Neural crest cell (in vitro differentiated cells): ENCODE measurements around the gene SCAPER. TPM values are rescaled to one million over a fixed set of nuclear protein-coding genes. Genes with fewer than 3 reads are reported as not detected.
A peak's percentile ranks its signal among the peaks of the same experiment; 100 is the strongest.

Source experiments
- DNase-seq: peaks from one replicate; pipeline ENCODE4 v3.0.0; 2021; ENCODE audit warnings: low read depth, mixed read lengths, low spot score
- H3K27ac Mint-ChIP-seq: one replicate; pipeline ENCODE4 v1.8.0; 2021; ENCODE audit warnings: mild to moderate bottlenecking, mixed read lengths; ENCODE audit not compliant: unreplicated experiment
- H3K27me3 Mint-ChIP-seq: 2 replicates; pipeline ENCODE4 v1.8.0; 2021; ENCODE audit warnings: low read depth, mild to moderate bottlenecking, mixed read lengths
- H3K36me3 Mint-ChIP-seq: 2 replicates; pipeline ENCODE4 v1.8.0; 2021; ENCODE audit warnings: low read depth, mild to moderate bottlenecking, mixed read lengths
- H3K4me1 Mint-ChIP-seq: 2 replicates; pipeline ENCODE4 v1.8.0; 2021; ENCODE audit warnings: mixed read lengths
- H3K4me3 Mint-ChIP-seq: one replicate; pipeline ENCODE4 v1.8.0; 2021; ENCODE audit warnings: mild to moderate bottlenecking, mixed read lengths
- H3K9me3 Mint-ChIP-seq: 2 replicates; pipeline ENCODE4 v1.8.0; 2021; ENCODE audit warnings: mixed read lengths
- CTCF ChIP-seq: fragments of 200-600 bp; sonication (generic); conservative IDR thresholded peaks from 2 replicates; pipeline ENCODE4 v1.5.0; 2021; ENCODE audit warnings: antibody characterized with exemption, mild to moderate bottlenecking
- total RNA-seq: library from RNA; stranded (reverse); gene quantifications from 2 replicates; pipeline ENCODE4 v1.2.1, GENCODE V29; 2021

Gene SCAPER
- total RNA-seq, 1 donor from 2014 or later, result 15.3 TPM

- H3K36me3 Mint-ChIP-seq, result peaks cover 10% of the 10 kb centered on the region
- peaks cover 18% of the 10 kb centered on the region for H3K4me1 Mint-ChIP-seq
- TF ChIP-seq CTCF, result no peak
- peak; percentile 8 for DNase-seq
- peak overlapping the region; percentile 50 for H3K4me3 Mint-ChIP-seq
- peaks cover 92% of the 10 kb centered on the region for H3K27me3 Mint-ChIP-seq
- H3K9me3 Mint-ChIP-seq, result no peaks in the 10 kb centered on the region
- no peak overlapping the region for H3K27ac Mint-ChIP-seq
Observed at GRCh38 chr15:76345880-76346668, 559.1 kb downstream of the SCAPER start.

- H3K36me3 Mint-ChIP-seq, result peaks cover 10% of the 10 kb centered on the region
- peaks cover 92% of the 10 kb centered on the region for H3K27me3 Mint-ChIP-seq
Observed at GRCh38 chr15:76345583-76345879, 559.6 kb downstream of the SCAPER start.

GRCh38 chr15:76344893-76345582 lies 560.1 kb downstream of the SCAPER start:
- H3K27ac Mint-ChIP-seq, result no peak overlapping the region
- peaks cover 10% of the 10 kb centered on the region for H3K36me3 Mint-ChIP-seq
- peaks cover 92% of the 10 kb centered on the region for H3K27me3 Mint-ChIP-seq
- peak overlapping the region; percentile 50 for H3K4me3 Mint-ChIP-seq
- peaks cover 23% of the 10 kb centered on the region for H3K4me1 Mint-ChIP-seq
- no peaks in the 10 kb centered on the region for H3K9me3 Mint-ChIP-seq
- DNase-seq, result no peak
- TF ChIP-seq CTCF, result no peak

More at GRCh38 chr15:76345583-76345879, 559.6 kb downstream of the SCAPER start:
- Mint-ChIP-seq H3K4me3 (peak overlapping the region; percentile 50), H3K27ac (no peak overlapping the region), H3K9me3 (no peaks in the 10 kb centered on the region), H3K4me1 (peaks cover 18% of the 10 kb centered on the region)
- DNase-seq, result no peak
- no peak for TF ChIP-seq CTCF

GRCh38 chr15:76343313-76343996 lies 561.7 kb downstream of the SCAPER start:
- no peak for TF ChIP-seq CTCF
- Mint-ChIP-seq H3K9me3 (no peaks in the 10 kb centered on the region), H3K36me3 (peaks cover 10% of the 10 kb centered on the region), H3K4me1 (peaks cover 31% of the 10 kb centered on the region), H3K4me3 (peak overlapping the region; percentile 35), H3K27ac (no peak overlapping the region), H3K27me3 (peaks cover 92% of the 10 kb centered on the region)
- DNase-seq, result no peak

- no peak for TF ChIP-seq CTCF
- peak overlapping the region; percentile 76 for H3K4me3 Mint-ChIP-seq
- peaks cover 32% of the 10 kb centered on the region for H3K4me1 Mint-ChIP-seq
- peaks cover 87% of the 10 kb centered on the region for H3K27me3 Mint-ChIP-seq
- H3K9me3 Mint-ChIP-seq, result no peaks in the 10 kb centered on the region
- H3K27ac Mint-ChIP-seq, result no peak overlapping the region
- DNase-seq, result peak; percentile 12
- peaks cover 6% of the 10 kb centered on the region for H3K36me3 Mint-ChIP-seq
Observed at GRCh38 chr15:76342382-76343201, 562.5 kb downstream of the SCAPER start.
